ELF-1 (cell line): ENCODE results near the gene CPNE8.

Experiments
- DNase-seq: peaks from one replicate; pipeline ENCODE4 v3.0.0-alpha.2; 2016; ENCODE audit warnings: low read depth, low spot score

Gene CPNE8

DNA sequence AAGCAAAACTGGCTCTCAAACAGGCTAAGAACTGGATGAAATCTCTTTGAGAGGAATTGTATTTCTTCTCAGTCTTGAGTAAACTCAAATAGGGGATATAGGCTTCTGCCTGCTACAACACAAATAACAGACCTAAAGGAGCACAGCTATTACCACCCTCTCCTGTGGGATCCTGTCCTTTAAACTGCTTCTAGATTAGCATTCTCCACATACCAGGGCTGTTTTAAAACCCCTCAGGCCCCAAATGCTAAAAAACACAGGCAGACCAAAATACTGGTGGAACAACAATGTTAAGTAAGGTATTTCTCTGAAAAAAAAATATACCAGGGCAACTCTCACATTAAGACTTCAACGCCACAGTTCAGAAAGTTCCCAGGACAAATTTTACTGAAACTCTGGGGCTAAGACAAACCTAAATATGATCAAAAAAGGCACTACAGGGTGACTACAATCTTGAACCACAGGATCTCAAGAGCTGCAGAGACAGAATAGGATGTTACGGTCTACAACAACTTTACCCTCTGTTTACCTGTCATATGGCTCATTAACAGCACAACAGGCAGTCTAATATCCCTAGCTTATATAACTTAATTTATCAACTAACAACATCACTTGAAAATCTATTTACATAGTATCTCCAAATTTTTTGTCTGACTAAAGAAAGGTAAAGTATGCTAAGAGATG, 7.2 kb downstream of the CPNE8 start:
- DNase-seq = peak; percentile 92

DNA sequence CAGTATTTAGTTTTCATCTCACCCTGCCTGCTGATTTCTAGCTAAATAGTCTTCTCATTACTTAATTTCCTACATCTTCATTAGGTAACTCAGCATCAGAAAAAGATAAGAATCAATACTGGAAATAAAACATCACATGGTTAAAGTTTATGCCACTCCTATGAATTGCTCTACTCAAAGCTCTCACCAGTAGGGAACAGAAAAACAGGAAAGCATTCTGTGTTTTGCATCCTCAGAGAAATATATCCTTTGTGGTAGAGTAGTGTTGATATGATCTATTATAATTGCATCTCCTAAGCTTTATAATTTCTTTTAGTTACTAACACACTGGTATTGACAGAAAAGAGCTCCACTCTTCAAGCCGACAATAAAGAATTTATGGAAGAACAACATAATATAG, 9.9 kb downstream of the CPNE8 start:
- DNase-seq = no peak

- no peak for DNase-seq
Measured at GRCh38 chr12:38892976-38893375, 12.4 kb downstream of the CPNE8 start.

DNA sequence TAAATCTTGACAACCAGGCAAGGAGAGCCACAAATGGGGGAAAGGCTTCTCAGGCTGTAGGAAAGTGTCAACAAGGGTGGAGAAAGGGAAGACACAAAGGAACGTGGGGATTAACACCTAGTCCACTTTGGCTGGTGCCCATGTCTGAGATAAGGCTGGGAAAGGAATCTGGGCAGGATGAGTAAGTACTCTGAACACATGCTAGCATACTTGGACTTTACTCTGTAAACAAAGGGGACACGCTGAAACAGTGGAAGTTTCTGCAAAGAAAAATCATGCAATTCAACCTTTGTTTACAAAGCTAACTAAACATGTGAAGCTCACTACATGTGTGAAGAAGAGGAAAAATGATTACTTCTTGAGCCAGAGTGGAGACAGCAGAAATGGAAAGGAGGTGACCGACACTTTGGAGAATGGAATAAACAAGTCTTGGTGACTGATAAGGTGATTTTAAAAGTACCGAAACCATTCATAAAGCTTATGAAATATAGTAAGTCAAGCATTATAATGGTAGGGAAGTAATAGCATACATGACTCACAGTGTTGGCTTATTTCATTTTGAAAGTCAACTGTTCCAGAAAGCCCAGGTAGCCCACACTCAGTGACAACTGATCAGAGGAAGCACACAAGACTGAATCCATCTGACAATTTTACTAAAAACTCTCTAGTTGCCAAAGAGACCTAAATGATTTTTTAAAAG, 13.2 kb downstream of the CPNE8 start:
- no peak for DNase-seq

- no peak for DNase-seq
Measured at GRCh38 chr12:38890102-38890855, 15.1 kb downstream of the CPNE8 start.

GRCh38 chr12:38889297-38889815, 16.0 kb downstream of the CPNE8 start:
- DNase-seq = no peak

- no peak for DNase-seq
Measured at GRCh38 chr12:38887770-38888169, 17.6 kb downstream of the CPNE8 start.

DNA sequence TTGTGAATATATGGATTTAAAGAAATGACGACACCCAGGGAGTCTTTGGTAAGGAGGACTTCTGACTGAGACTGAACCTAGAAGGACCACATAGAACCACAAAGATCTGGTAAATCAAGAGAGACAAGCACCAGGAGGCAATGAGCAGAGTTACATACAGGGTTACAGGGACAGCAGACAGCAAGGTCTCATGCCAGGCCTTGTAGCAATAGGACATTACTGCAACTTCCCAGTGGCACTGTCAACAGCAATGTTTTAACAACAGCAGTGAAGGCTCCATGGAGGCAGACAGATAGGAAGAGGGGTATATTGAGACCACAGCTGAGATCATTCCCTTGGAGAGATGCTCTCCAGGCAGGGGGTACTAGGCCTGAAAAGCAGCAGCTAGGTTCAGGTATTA, 18.5 kb downstream of the CPNE8 start:
- DNase-seq = no peak

DNA sequence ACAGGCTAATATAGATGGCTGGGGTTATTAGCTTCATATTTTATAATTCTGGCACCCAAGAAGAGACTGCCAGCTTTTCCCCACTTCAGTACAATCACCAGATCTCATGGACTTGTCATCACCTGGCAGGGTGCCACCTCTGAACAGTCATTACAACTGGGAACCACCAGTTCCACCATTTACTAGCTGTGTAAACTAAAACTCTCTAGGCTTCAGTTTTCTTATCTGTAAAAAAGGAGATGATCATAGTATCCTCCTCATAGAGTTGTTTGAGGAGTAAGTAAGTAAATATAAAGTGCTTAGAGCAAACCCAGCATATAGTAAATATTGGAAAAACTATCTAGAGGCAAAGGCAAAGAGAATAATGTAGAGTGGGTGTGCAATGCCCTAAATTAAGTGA, 19.3 kb downstream of the CPNE8 start:
- no peak for DNase-seq

- DNase-seq = no peak
Measured at GRCh38 chr12:38884666-38885065, 20.7 kb downstream of the CPNE8 start.

DNA sequence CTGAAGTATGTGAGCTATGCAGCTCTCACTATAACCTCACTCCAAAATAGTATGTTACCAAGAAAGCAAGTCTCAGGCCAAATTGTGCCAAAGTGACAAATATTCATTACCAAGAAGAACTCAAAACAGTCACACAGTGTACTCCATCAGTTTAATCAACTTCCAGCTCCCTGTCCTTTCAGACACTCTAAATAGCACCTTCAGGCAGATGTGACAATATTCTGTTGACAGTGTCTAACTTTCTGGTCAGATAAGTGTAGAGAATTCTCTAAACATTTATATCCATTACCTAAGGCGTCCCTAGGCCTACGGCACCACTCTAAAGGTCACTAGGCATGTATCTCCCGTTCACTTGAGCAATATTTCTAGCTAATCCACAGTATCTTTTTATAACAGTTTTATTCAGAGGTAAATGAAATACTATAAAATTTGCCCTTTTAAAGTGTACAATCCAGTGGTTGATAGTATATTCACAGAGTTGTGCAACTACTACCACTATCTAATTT, 21.7 kb downstream of the CPNE8 start:
- no peak for DNase-seq

DNA sequence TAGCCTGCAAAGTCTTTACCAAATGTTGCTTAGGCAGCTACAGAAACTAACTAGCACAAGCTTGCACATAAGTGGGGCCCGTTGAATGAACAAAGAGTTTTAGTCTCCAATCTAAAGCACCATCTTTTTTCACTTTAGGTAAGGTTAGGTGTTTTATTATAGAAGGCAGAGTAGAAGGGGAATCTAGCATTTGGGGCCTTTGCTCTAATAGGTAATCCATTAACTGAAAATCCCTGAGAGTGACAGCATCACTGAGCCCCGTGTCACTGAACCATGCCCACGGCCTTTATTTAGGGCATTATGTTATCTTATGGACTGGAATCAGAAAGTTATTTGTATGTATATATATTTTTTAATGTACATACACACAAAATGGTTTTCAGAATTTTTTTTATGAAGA, 25.1 kb downstream of the CPNE8 start:
- no peak for DNase-seq

GRCh38 chr12:38878986-38879385, 26.4 kb downstream of the CPNE8 start:
- no peak for DNase-seq

- DNase-seq = no peak
Measured at GRCh38 chr12:38878333-38878705, 27.1 kb downstream of the CPNE8 start.

- no peak for DNase-seq
Measured at GRCh38 chr12:38875586-38876228, 29.7 kb downstream of the CPNE8 start.

- no peak for DNase-seq
Measured at GRCh38 chr12:38872561-38872960, 32.8 kb downstream of the CPNE8 start.

- DNase-seq = no peak
Measured at GRCh38 chr12:38872156-38872555, 33.2 kb downstream of the CPNE8 start.

DNA sequence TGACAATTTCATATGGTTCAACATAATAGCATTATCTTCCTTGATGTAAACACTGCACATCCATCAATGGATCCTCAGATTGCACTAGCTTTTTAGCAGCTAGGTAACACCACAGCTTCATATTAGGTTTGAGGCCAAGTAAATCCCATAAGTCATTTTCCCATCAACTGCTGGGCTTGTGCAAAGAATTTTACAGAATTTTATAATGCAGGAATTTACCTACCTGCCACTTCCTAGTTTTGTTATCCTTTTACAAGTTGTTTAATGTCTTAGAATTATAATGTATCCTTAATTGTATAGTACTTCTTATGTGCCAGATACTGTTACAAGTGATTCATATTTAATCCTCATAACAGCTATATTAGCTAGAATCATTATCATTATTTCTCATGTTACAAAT, 36.4 kb downstream of the CPNE8 start:
- DNase-seq = no peak

- no peak for DNase-seq
Measured at GRCh38 chr12:38850461-38850860, 54.9 kb downstream of the CPNE8 start.

GRCh38 chr12:38847247-38847646, 58.1 kb downstream of the CPNE8 start:
- no peak for DNase-seq

GRCh38 chr12:38844267-38844666, 61.1 kb downstream of the CPNE8 start:
- DNase-seq = no peak
